ENCODE results near the gene TBX1. TPM values are rescaled to one million over a fixed set of nuclear protein-coding genes. Genes with fewer than 3 reads are reported as not detected.
A peak's percentile ranks its signal among the peaks of the same experiment; 100 is the strongest.

The TBX1 gene
- polyA plus RNA-seq, 1 donor from 2014 or later, result not detected

DNA sequence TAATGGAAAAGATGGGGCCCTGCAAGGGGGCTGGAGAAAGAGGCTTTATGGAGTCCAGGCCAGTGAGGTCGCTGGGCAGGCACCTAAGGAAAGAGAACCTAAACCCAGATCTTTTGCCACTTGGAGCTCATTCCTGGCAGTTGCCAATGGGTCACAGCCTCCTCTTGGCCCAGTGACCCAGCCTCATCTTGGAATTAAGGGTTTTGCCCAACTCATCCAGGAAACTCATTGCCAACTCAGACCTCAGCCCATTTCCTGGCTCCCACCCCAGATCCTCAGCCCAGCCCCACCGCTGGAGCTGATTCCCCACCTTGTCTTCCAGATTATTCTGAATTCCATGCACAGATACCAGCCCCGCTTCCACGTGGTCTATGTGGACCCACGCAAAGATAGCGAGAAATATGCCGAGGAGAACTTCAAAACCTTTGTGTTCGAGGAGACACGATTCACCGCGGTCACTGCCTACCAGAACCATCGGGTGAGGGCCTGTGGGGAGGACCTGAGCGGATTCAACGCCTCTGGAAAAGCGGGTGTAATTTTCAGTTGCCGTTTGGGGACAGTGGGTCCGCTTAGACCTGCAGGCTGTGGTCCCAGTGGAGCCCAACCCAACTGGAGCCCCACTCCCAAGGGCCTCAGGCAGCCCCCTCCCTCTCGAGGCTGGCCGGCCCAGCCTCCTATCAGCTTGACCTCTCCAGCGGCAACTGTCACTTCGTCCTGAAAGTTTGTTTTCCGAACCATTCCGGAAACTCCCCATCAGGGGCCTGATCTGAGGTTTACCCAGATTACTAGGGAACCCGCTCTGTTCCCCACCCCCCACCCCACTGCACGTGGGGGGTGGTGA is 4.3 kb downstream of the TBX1 start:
- Histone ChIP-seq H3K36me3 (ENCODE audit: insufficient read depth, low read length) (no peaks in the 10 kb centered on the region), H3K27me3 (ENCODE audit: insufficient read depth, low read depth, low read length) (peaks cover 90% of the 10 kb centered on the region), H3K9me2 (ENCODE audit: insufficient read depth, low read length) (no peaks in the 10 kb centered on the region), H2AFZ (ENCODE audit: low read depth, low read length) (no peak overlapping the region), H3K4me3 (ENCODE audit: low read length) (no peak overlapping the region), H3F3A (ENCODE audit: insufficient read depth, low read length, poor library complexity, severe bottlenecking) (no peaks in the 10 kb centered on the region), H3K9me3 (ENCODE audit: low read length) (no peaks in the 10 kb centered on the region), H3K4me2 (ENCODE audit: low read length) (no peak overlapping the region), H3K79me2 (replicated peaks; ENCODE audit: insufficient read depth, low read length) (no peaks in the 10 kb centered on the region), H4K20me1 (ENCODE audit: insufficient read depth) (no peaks in the 10 kb centered on the region), H3K27ac (ENCODE audit: low read length) (no peak overlapping the region), H3K9ac (ENCODE audit: low read length) (no peak overlapping the region)
- TF ChIP-seq, protein P1, sequence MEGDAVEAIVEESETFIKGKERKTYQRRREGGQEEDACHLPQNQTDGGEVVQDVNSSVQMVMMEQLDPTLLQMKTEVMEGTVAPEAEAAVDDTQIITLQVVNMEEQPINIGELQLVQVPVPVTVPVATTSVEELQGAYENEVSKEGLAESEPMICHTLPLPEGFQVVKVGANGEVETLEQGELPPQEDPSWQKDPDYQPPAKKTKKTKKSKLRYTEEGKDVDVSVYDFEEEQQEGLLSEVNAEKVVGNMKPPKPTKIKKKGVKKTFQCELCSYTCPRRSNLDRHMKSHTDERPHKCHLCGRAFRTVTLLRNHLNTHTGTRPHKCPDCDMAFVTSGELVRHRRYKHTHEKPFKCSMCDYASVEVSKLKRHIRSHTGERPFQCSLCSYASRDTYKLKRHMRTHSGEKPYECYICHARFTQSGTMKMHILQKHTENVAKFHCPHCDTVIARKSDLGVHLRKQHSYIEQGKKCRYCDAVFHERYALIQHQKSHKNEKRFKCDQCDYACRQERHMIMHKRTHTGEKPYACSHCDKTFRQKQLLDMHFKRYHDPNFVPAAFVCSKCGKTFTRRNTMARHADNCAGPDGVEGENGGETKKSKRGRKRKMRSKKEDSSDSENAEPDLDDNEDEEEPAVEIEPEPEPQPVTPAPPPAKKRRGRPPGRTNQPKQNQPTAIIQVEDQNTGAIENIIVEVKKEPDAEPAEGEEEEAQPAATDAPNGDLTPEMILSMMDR (IDR thresholded peaks at IDR 0.05; ENCODE audit: poor library complexity, severe bottlenecking), result no peak
- TF ChIP-seq RAD21 (conservative IDR thresholded peaks at IDR 0.05), result no peak
- TF ChIP-seq TAF1 (IDR thresholded peaks at IDR 0.05; ENCODE audit: low read depth), result no peak
- TF ChIP-seq MXI1 (conservative IDR thresholded peaks at IDR 0.05; ENCODE audit: poor library complexity, severe bottlenecking), result no peak
- TF ChIP-seq POLR2AphosphoS5 (IDR thresholded peaks at IDR 0.05), result no peak
- no peak for TF ChIP-seq EP300 (conservative IDR thresholded peaks at IDR 0.05; ENCODE audit: poor library complexity, severe bottlenecking)
- TF ChIP-seq, protein P2, sequence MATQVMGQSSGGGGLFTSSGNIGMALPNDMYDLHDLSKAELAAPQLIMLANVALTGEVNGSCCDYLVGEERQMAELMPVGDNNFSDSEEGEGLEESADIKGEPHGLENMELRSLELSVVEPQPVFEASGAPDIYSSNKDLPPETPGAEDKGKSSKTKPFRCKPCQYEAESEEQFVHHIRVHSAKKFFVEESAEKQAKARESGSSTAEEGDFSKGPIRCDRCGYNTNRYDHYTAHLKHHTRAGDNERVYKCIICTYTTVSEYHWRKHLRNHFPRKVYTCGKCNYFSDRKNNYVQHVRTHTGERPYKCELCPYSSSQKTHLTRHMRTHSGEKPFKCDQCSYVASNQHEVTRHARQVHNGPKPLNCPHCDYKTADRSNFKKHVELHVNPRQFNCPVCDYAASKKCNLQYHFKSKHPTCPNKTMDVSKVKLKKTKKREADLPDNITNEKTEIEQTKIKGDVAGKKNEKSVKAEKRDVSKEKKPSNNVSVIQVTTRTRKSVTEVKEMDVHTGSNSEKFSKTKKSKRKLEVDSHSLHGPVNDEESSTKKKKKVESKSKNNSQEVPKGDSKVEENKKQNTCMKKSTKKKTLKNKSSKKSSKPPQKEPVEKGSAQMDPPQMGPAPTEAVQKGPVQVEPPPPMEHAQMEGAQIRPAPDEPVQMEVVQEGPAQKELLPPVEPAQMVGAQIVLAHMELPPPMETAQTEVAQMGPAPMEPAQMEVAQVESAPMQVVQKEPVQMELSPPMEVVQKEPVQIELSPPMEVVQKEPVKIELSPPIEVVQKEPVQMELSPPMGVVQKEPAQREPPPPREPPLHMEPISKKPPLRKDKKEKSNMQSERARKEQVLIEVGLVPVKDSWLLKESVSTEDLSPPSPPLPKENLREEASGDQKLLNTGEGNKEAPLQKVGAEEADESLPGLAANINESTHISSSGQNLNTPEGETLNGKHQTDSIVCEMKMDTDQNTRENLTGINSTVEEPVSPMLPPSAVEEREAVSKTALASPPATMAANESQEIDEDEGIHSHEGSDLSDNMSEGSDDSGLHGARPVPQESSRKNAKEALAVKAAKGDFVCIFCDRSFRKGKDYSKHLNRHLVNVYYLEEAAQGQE (IDR thresholded peaks at IDR 0.05; ENCODE audit: borderline replicate concordance), result no peak
- TF ChIP-seq EZH2 (IDR thresholded peaks at IDR 0.05; ENCODE audit: borderline replicate concordance, insufficient read depth, low read length, poor library complexity, severe bottlenecking), result no peak
- TF ChIP-seq SMC3 (conservative IDR thresholded peaks at IDR 0.05; ENCODE audit: poor library complexity), result no peak

DNA sequence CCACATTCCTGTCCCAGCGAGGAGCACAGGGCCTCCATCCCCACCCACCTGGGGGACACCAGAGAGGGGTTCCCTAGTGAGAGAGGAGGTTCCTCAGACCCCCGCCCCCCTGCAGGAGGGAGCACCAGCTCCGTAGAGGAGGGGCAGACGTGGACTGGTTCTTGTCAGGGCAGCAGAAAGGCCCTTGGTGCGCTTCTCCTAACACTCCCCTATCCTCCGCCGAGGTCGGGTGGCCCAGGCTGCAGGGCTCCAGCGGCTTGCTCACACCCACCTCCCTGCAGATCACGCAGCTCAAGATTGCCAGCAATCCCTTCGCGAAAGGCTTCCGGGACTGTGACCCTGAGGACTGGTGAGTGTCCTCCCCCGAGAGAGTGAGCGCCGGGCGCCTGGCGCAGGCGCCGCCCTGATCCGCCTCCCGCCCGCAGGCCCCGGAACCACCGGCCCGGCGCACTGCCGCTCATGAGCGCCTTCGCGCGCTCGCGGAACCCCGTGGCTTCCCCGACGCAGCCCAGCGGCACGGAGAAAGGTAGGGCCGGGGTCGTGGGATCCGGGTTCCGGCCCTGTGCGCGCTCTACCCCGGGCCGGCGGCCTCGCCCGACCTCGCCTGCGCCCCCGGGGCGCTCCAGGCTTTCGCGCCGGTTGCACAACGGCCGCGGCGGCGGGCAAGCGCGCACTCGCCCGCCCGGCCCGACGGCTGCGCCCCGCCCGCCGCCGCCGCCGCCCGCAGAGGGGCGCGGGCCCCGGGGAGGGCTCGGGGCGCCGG is 5.1 kb downstream of the TBX1 start:
- Histone ChIP-seq H3K36me3 (ENCODE audit: insufficient read depth, low read length) (no peaks in the 10 kb centered on the region), H3K4me3 (ENCODE audit: low read length) (peak overlapping the region; percentile 31), H3K4me2 (ENCODE audit: low read length) (no peak overlapping the region), H4K20me1 (ENCODE audit: insufficient read depth) (no peaks in the 10 kb centered on the region), H3K9me3 (ENCODE audit: low read length) (no peaks in the 10 kb centered on the region), H2AFZ (ENCODE audit: low read depth, low read length) (no peak overlapping the region), H3K27me3 (ENCODE audit: insufficient read depth, low read depth, low read length) (peaks cover 93% of the 10 kb centered on the region), H3K9me2 (ENCODE audit: insufficient read depth, low read length) (no peaks in the 10 kb centered on the region), H3K9ac (ENCODE audit: low read length) (no peak overlapping the region), H3K27ac (ENCODE audit: low read length) (no peak overlapping the region), H3K79me2 (replicated peaks; ENCODE audit: insufficient read depth, low read length) (no peaks in the 10 kb centered on the region), H3F3A (ENCODE audit: insufficient read depth, low read length, poor library complexity, severe bottlenecking) (no peaks in the 10 kb centered on the region)
- TF ChIP-seq SMC3 (conservative IDR thresholded peaks at IDR 0.05; ENCODE audit: poor library complexity), result no peak
- peak; percentile 99 for TF ChIP-seq EZH2 (IDR thresholded peaks at IDR 0.05; ENCODE audit: borderline replicate concordance, insufficient read depth, low read length, poor library complexity, severe bottlenecking)

Data from neural cell (in vitro differentiated cells).